GM19025 (cell line): Measurements from ENCODE around the gene SMURF2.
"Not testable (repeated sequence)": the region's sequence is repeated elsewhere in the genome, so short reads cannot be mapped to it uniquely, and the experiment has no call there.

Source experiments
- ATAC-seq: cut with Tn5 transposase; IDR thresholded peaks from one replicate; pipeline ENCODE4 v1.9.1; 2021; ENCODE audit warnings: mild to moderate bottlenecking, low read depth, moderate library complexity; ENCODE audit not compliant: unreplicated experiment

Gene SMURF2

DNA sequence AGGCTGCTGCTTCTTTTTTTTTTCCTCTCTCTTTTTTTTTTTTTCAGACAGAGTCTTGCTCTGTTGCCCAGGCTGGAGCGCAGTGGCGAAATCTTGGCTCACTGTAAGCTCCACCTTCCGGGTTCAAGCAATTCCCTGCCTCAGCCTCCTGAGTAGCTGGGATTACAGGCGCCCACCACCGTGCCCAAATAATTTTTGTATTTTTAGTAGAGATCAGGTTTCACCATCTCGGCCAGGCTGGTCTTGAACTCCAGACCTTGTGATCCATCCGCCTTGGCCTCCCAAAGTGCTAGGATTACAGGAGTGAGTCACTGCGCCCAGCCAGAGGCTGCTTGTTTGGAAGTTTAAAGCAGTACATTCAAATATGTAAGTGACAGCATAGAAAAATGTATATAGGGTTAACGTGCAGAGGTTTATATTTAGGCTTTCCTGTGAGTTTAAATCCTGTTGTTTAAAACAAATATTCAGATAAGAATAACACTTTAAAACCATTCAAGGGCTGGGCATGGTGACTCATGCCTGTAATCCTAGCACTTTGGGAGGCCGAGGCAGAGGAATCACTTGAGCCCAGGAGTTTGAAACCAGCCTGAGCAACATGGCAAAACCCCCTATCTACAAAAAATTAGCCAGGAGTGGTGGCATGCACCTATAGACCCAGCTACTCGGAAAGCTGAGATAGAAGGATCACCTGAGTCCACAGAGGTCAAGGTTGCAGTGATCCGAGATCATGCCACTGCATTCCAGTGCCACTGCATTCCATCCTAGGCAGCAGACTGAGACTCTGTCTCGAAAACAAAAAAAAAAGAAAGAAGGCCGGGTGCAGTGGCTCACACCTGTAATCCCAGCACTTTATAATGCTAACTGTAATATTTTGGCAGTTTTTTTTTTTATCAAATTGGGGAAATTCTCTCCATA lies 6.0 kb upstream of the SMURF2 start:
- not testable (repeated sequence) for ATAC-seq

DNA sequence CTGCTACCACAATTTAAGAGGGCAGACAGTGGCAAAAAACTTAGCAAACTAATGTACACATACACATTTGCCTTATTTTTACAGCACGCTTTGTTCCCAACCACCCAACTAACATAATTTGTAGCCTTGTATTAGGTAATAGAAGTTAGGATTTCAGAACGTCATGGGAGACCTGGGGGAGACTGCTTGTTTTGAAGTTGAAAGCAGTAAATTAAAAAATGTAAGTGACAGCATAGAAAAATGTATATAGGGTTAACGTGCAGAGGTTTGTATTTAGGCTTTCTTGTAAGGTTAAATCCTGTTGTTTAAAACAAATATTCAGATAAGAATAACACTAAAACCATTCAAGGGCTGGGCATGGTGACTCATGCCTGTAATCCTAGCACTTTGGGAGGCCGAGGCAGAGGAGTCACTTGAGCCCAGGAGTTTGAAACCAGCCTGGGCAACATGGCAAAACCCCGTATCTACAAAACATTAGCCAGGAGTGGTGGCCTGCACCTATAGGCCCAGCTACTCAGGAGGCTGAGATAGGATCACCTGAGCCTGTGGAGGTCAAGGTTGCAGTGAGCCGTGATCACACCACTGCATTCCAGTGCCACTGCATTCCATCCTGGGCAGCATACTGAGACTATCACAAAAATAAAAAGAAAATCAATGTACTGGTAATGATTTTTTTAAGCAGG lies 2.3 kb upstream of the SMURF2 start:
- ATAC-seq: not testable (repeated sequence)

DNA sequence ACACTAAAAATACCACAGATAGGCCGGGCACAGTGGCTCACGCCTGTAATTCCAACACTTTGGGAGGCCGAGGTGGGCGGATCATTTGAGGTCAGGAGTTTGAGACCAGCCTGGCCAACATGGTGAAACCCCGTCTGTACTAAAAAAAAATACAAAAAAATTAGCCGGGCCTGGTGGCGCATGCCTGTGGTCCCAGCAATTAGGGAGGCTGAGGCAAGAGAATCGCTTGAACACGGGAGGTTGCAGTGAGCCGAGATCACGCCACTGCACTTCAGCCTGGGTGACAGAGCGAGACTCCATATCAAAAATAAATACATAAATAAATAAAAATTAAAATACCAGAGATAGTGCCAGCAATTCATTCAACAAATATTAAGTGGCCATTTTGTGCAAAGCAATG lies 1.7 kb upstream of the SMURF2 start:
- ATAC-seq: not testable (repeated sequence)

GRCh38 chr17:64662774-64663367 lies 764 bp upstream of the SMURF2 start:
- no peak for ATAC-seq

DNA sequence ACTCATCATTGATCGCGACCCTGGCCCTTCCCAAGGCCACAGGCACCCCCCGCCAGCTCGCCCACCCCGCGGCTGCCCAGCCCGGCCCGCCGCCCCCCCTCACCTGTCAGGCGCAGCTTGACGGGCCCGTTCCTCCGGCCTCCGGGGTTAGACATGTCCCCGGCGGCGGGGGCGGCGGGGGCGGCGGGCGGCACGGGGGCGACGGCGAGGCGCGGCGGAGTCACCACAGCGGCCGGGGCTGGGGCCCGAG lies 456 bp downstream of the SMURF2 start:
- no peak for ATAC-seq

DNA sequence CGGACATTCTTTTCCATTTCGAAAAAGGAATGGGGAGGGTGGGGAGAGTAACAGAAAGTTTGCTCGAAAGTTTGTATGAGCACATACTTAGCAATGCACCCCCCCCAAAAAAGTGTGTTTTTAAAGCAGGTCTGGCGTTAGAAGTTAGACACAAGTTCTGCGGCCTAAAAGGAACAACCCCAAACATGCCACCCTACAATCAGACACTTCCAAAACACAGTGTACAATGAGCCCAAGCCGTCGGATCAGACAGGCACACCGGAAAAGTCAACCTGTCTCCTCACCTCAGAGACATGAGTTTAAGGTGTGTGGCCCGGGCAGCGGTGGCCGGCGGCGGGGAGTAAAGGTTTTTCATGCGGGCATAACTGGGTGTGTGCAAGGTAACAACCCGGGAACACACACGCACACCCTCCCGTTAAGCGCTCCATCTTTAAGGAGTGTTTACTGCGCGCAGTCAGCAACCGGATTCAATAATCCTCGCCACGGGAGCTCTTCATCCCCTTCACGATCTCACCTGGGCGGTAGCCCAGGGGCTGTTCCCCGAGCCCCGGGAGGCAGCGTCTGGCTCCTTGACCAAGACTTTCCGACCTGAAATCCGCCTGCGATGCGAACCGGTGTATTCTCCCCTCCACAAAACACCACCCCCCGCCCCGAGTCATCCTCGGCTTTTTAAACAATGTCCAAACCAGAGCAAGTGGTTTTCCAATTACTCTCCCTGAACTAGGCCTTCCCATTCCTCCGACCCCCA lies 955 bp downstream of the SMURF2 start:
- not testable (repeated sequence) for ATAC-seq

- ATAC-seq: not testable (repeated sequence)
These were observed 1.7 kb downstream of the SMURF2 start for GRCh38 chr17:64660195-64660977.

- no peak for ATAC-seq
These were observed 3.2 kb downstream of the SMURF2 start for GRCh38 chr17:64658931-64659330.

GRCh38 chr17:64657610-64658125 lies 4.4 kb downstream of the SMURF2 start:
- no peak for ATAC-seq

DNA sequence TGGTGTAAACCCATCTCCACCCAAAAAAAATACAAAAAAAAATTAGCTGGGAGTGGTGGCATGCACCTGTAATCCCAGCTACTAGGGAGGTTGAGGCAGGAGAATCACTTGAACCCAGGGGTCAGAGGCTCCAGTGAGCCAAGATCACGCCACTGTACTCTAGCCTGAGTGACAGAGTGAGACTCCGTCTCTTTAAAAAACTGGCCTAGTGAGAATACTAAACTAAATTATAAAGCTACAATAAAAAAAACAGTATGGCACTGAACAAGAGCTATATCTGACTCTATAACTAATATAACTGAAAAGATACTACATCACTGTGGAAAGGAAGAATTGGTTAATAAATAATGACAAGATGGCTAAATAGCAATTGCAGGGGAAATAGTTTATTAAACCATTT lies 6.4 kb downstream of the SMURF2 start:
- ATAC-seq: no peak

DNA sequence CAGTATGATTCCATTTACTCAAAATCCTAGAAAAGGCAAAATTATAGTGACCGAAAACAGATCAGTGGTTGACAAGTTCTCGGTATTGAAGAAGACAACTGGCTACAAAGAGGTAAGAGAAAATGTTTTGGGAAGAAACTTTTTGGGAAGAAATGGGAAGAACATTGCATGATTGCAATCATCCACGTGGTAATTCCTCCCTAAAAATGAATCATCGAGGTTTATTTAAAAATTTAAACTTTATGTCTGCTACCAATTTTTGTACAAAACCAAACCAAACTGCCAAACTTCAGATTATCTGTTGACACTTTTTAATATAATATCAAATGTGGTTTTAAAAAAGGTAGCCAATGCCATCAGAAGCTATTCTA lies 8.1 kb downstream of the SMURF2 start:
- ATAC-seq: no peak

DNA sequence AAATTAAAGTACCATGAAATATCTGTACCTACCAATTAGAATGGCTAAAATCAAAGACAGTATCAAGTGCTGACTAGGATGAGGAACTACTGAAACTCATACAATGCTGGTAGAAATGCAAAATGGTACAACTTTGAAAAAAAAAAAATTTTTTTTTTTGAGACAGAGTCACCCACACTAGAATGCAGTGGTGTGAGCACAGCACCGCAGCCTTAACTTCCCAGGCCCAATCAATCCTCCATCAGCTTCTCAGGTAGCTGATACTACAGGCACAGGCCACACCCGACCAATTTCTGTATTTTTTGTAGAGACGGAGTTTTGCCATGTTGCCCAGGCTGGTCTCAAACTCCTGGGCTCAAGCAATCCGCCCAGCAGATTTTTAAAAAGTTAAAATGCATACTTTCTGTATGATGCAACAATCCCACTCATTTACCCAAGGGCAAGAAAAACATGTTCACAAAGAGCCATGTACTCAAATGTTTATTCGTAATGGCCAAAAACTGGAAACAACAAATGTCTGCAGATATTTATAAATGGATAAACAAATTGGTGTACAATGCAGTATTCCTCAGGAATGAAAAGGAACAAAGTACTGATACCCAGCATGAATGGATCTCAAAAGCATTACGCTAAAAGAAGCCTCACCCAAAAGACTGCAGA lies 8.7 kb downstream of the SMURF2 start:
- no peak for ATAC-seq

DNA sequence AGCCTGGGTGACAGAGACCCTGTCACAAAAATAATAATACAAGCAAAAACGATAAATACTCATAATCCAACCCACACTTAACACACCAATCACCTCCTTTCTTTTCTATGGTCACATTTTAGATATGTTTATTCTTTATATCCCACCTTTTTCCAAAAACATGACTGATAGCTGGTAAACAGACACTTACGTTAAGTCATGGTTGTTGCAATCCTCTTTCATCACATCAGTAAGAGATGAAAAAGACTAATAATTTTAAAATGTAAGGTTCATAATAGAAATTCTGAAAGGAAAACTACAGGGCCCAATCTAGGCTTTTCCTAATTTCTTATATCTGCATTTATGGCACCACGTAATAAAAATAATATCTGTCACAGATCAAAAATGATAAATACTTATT lies 10.2 kb downstream of the SMURF2 start:
- ATAC-seq: no peak

GRCh38 chr17:64648234-64648633 lies 13.9 kb downstream of the SMURF2 start:
- ATAC-seq: no peak

DNA sequence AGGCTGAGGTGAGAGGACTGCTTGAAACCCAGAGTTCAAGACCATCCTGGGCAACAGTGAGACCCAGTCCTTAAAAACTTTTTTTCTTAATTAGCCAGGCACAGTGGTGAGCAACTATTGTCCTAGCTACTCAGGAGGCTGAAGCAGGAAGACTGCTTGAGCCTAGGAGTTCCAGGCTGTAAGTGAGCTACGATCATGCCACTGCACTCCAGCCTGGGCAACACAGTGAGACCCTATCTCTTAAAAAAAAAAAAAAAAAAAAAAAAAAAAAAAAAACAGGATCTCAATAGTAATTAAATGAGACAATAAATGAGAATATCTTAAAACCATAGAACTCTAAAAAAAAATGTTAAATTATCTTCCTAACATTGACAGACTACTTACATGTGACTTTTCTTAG lies 14.3 kb downstream of the SMURF2 start:
- ATAC-seq: no peak

- ATAC-seq: no peak
These were observed 22.6 kb downstream of the SMURF2 start for GRCh38 chr17:64639516-64639915.

DNA sequence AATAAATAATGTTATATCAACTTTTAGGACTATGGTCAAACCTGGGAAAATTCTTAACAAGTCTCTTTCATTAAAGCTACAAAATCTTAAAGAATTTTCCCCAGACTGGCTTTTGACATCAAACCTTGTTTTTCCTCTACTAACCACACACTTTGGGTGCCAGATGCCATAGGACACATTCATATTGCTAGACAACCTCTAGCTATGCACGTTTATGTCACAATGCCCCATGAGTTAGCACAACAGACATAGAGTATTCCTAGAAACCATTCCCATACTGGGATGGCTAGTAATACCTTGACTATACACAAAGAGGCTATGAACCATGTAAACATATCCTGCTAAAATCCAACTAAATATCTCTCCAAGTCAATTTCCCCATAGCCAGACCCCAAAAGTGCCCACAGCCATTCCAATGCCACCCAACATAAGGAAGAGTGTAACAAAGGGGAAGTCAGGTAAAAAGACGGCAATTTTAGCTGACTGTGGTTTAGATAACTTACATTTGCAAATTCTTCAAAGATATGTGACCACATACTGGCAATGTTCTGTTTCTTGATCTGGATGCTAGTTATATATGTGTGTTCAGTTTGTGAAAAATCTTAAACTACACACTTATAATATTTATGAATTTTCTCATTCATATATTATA lies 23.4 kb downstream of the SMURF2 start:
- no peak for ATAC-seq

DNA sequence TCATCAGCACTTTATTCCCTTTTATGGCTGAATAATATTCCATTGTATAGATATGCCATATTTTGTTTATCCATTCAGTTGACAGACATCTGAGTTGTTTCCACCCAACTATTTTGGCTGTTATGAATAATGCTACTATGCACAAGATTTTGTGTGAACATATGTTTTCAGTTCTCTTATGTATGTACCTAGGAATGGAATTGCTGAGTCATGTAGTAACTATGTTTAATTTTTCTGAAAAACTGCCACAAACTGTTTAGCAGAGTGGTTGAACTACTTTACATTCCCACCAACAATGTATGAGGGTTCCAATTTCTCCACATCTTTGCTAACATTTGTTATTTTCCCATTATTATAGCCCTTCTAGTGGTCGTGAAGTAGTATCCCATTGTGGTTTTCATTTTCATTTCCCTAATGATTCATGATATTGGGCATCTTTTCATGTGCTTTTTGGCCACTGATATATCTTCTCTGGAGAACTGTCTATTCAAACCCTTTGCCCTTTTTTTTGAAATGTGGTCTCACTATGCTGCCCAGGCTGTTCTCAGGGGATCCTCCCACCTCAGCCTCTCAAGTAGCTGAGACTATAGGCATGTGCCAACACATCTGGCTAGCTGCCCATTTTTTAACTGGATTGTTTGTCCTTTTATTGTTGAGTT lies 26.3 kb downstream of the SMURF2 start:
- ATAC-seq: peak; percentile 52

GRCh38 chr17:64634218-64634617 lies 27.9 kb downstream of the SMURF2 start:
- ATAC-seq: no peak
